HL-60 (cell line): ENCODE results near the gene NGF.

ENCODE experiments used
- DNase-seq, 2 experiments: peaks; one replicate each; pipeline ENCODE4 v3.0.0-alpha.2; 2010 to 2020; ENCODE audit warnings: low read depth in 1 of 2, low spot score in 1 of 2
- H3K27ac ChIP-seq: fragments of 250-450 bp; sonication (Bioruptor Pico); replicated peaks from 2 replicates; pipeline ENCODE4 v1.5.1; 2020; ENCODE audit warnings: mild to moderate bottlenecking, moderate library complexity
- H3K27me3 ChIP-seq: fragments of 250-450 bp; sonication (Bioruptor Pico); 2 replicates; pipeline ENCODE4 v1.5.1; 2021; ENCODE audit warnings: mild to moderate bottlenecking, moderate library complexity; ENCODE audit not compliant: insufficient read depth, poor library complexity, severe bottlenecking
- H3K4me3 ChIP-seq: replicated peaks from 2 replicates; pipeline ENCODE4 v1.5.1; 2011; ENCODE audit warnings: mild to moderate bottlenecking, control low read depth, low read length; ENCODE audit not compliant: insufficient read depth
- CTCF ChIP-seq: IDR thresholded peaks from one replicate; pipeline ENCODE4 v1.5.1; 2011; ENCODE audit warnings: low read length, control low read depth, inconsistent platforms; ENCODE audit not compliant: insufficient read depth
- GABPA ChIP-seq: IDR thresholded peaks from 2 replicates; pipeline ENCODE4 v1.6.1; 2012; ENCODE audit warnings: low read depth
- POLR2AphosphoS5 ChIP-seq: IDR thresholded peaks from 2 replicates; pipeline ENCODE4 v1.6.1; 2012; ENCODE audit warnings: low read depth
- SPI1 ChIP-seq: IDR thresholded peaks from 2 replicates; pipeline ENCODE4 v1.6.1; 2012; ENCODE audit warnings: low read depth, mild to moderate bottlenecking, borderline replicate concordance
- TF ChIP-seq, protein P1 (sequence below): IDR thresholded peaks from 2 replicates; pipeline ENCODE4 v1.6.1; 2012; ENCODE audit warnings: low read depth; ENCODE audit not compliant: insufficient replicate concordance

Gene NGF

GRCh38 chr1:115275216-115275615, 62.8 kb downstream of the NGF start:
- Histone ChIP-seq H3K4me3 (no peak overlapping the region), H3K27ac (no peak overlapping the region), H3K27me3 (no peaks in the 10 kb centered on the region)
- peak; percentile 41 for TF ChIP-seq CTCF
- TF ChIP-seq, protein P1, sequence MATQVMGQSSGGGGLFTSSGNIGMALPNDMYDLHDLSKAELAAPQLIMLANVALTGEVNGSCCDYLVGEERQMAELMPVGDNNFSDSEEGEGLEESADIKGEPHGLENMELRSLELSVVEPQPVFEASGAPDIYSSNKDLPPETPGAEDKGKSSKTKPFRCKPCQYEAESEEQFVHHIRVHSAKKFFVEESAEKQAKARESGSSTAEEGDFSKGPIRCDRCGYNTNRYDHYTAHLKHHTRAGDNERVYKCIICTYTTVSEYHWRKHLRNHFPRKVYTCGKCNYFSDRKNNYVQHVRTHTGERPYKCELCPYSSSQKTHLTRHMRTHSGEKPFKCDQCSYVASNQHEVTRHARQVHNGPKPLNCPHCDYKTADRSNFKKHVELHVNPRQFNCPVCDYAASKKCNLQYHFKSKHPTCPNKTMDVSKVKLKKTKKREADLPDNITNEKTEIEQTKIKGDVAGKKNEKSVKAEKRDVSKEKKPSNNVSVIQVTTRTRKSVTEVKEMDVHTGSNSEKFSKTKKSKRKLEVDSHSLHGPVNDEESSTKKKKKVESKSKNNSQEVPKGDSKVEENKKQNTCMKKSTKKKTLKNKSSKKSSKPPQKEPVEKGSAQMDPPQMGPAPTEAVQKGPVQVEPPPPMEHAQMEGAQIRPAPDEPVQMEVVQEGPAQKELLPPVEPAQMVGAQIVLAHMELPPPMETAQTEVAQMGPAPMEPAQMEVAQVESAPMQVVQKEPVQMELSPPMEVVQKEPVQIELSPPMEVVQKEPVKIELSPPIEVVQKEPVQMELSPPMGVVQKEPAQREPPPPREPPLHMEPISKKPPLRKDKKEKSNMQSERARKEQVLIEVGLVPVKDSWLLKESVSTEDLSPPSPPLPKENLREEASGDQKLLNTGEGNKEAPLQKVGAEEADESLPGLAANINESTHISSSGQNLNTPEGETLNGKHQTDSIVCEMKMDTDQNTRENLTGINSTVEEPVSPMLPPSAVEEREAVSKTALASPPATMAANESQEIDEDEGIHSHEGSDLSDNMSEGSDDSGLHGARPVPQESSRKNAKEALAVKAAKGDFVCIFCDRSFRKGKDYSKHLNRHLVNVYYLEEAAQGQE: no peak
- DNase-seq: peak in 1 of 2 experiments; percentile 7

GRCh38 chr1:115274467-115274866, 63.6 kb downstream of the NGF start:
- H3K4me3 ChIP-seq: no peak overlapping the region
- TF ChIP-seq GABPA: no peak
- no peak for TF ChIP-seq CTCF
- no peak for TF ChIP-seq SPI1
- TF ChIP-seq, protein P1: no peak
- no peak overlapping the region for H3K27ac ChIP-seq
- DNase-seq: no peak
- no peaks in the 10 kb centered on the region for H3K27me3 ChIP-seq

DNA sequence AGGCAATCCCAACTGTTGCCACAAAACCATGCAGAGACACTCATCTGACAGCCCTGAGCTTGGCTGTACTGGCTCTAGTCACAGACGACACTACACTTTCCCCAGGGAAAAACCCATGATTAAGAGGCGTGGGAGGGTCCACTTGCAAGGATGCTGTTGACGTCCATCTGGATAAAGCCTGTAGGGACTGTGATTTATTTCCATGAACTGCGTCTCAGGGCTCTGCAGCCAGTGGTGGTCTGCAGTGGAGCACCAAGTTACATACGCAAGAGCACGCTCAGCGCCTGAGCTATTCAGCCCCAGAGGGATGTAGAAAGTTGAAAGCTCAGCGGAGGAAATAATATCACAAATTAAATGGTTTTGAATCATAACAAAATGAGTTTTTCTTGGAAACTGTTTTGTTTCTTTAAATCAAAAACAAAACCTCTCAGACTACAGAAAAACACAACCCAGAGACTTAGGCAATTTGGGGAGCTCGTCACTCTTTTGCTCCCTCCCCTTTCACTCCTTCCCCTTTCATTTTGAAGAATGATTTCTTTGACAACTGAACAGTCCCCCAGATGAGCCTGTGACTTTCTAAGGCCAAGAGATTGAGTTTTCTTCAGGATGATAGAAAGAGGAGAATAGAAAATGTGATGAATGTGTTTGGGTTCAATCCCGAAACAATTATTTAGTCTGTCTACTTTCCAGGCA, 71.2 kb downstream of the NGF start:
- Histone ChIP-seq H3K4me3 (no peak overlapping the region), H3K27me3 (no peaks in the 10 kb centered on the region), H3K27ac (no peak overlapping the region)
- TF ChIP-seq, protein P1: no peak
- TF ChIP-seq CTCF: no peak
- TF ChIP-seq GABPA: no peak
- TF ChIP-seq POLR2AphosphoS5: no peak
- no peak for TF ChIP-seq SPI1
- no peak for DNase-seq
